ENCODE measurements around the gene EPM2A. TPM values are rescaled to one million over a fixed set of nuclear protein-coding genes. Genes with fewer than 3 reads are reported as not detected.

Gene EPM2A
- polyA plus RNA-seq, 1 donor (not counting 4 experiments of a cell fraction or from before 2014, with no cell fraction given), result 2.4 TPM

DNA sequence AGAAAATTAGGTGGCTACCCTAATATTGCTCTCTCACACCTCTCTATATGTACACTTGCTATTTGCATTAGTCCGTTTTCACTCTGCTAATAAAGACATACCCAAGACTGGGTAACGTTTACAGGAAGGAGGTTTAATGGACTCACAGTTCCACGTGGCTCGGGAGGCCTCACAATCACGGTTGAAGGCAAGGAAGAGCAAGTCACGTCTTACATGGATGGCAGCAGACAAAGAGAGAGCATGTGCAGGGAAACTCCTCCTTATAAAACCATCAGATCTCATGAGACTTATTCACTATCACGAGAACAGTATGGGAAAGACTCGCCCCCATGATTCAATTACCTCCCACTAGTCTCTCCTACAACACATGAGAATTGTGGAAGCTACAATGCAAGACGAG lies 53.4 kb downstream of the EPM2A start:
- no peaks in the 10 kb centered on the region for H3K9me1 ChIP-seq (ENCODE audit: control insufficient read depth, extremely low read depth, insufficient read depth, low read length)
- no peak for FAIRE-seq
- no peak overlapping the region for H3K4me2 ChIP-seq (ENCODE audit: control insufficient read depth, extremely low read depth, insufficient read depth, low read depth, low read length)
- DNase-seq (ENCODE audit: low read depth, low spot score), result no peak
- no peak overlapping the region for H3K4me3 ChIP-seq (ENCODE audit: control insufficient read depth in 2 of 3, extremely low read depth in 1 of 3, insufficient read depth in 2 of 3, low read depth in 1 of 3, low read length in 3 of 3)
- H3K36me3 ChIP-seq (ENCODE audit: control insufficient read depth in 2 of 2, extremely low read depth in 1 of 2, insufficient read depth in 2 of 2, low read length in 2 of 2), result no peaks in the 10 kb centered on the region
- H3K79me2 ChIP-seq (ENCODE audit: control insufficient read depth, insufficient read depth, low read length), result no peaks in the 10 kb centered on the region
- no peaks in the 10 kb centered on the region for H4K20me1 ChIP-seq (ENCODE audit: control insufficient read depth, extremely low read depth, insufficient read depth, low read length)
- TF ChIP-seq, protein P1, sequence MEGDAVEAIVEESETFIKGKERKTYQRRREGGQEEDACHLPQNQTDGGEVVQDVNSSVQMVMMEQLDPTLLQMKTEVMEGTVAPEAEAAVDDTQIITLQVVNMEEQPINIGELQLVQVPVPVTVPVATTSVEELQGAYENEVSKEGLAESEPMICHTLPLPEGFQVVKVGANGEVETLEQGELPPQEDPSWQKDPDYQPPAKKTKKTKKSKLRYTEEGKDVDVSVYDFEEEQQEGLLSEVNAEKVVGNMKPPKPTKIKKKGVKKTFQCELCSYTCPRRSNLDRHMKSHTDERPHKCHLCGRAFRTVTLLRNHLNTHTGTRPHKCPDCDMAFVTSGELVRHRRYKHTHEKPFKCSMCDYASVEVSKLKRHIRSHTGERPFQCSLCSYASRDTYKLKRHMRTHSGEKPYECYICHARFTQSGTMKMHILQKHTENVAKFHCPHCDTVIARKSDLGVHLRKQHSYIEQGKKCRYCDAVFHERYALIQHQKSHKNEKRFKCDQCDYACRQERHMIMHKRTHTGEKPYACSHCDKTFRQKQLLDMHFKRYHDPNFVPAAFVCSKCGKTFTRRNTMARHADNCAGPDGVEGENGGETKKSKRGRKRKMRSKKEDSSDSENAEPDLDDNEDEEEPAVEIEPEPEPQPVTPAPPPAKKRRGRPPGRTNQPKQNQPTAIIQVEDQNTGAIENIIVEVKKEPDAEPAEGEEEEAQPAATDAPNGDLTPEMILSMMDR (optimal IDR thresholded peaks at IDR 0.05 in 1 of 3, IDR thresholded peaks at IDR 0.05 in 1 of 3, conservative IDR thresholded peaks at IDR 0.05 in 1 of 3; ENCODE audit: extremely low read depth in 1 of 3, insufficient read depth in 2 of 3, low read length in 3 of 3), result no peak
- no peak for TF ChIP-seq EZH2 (IDR thresholded peaks at IDR 0.05; ENCODE audit: low read length)
- dilution Hi-C loops (cut with MboI; ENCODE audit: extremely low pct_ligation_motif_present, low sequenced_read_pairs), result no loop called here
- H3K9me3 ChIP-seq (ENCODE audit: control insufficient read depth, low read depth, low read length), result no peaks in the 10 kb centered on the region
- no peak overlapping the region for H2AFZ ChIP-seq (ENCODE audit: control insufficient read depth, low read length)
- no peaks in the 10 kb centered on the region for H3K4me1 ChIP-seq (ENCODE audit: control insufficient read depth, extremely low read depth, insufficient read depth, low read length)
- no peak overlapping the region for H3K27ac ChIP-seq (ENCODE audit: control insufficient read depth, insufficient read depth, low read length)
- H3K27me3 ChIP-seq (ENCODE audit: control insufficient read depth, extremely low read depth, insufficient read depth, low read length), result no peaks in the 10 kb centered on the region
- H3K9ac ChIP-seq (ENCODE audit: control insufficient read depth, extremely low read depth, insufficient read depth, low read length), result no peak overlapping the region

DNA sequence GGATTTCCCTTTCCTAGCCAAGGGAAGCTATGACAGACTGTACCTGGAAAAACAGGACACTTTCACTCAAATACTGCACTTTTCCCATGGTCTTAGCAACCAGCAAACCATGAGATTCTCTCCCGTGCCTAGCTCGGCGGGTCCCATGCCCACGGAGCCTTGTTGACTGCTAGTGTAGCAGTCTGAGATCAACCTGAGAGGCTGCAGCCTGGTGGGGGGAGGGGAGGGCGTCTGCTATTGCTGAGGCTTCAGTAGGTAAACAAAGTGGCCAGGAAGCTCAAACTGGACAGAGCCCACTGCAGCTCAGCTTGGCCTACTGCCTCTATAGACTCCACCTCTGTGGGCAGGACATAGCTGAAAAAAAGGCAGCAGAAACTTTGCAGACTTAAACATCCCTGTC lies 61.8 kb downstream of the EPM2A start:
- Histone ChIP-seq H3K36me3 (ENCODE audit: control insufficient read depth in 2 of 2, extremely low read depth in 1 of 2, insufficient read depth in 2 of 2, low read length in 2 of 2) (no peaks in the 10 kb centered on the region), H3K4me3 (ENCODE audit: control insufficient read depth in 2 of 3, extremely low read depth in 1 of 3, insufficient read depth in 2 of 3, low read depth in 1 of 3, low read length in 3 of 3) (no peak overlapping the region), H4K20me1 (ENCODE audit: control insufficient read depth, extremely low read depth, insufficient read depth, low read length) (no peaks in the 10 kb centered on the region), H3K9me1 (ENCODE audit: control insufficient read depth, extremely low read depth, insufficient read depth, low read length) (no peaks in the 10 kb centered on the region), H3K9ac (ENCODE audit: control insufficient read depth, extremely low read depth, insufficient read depth, low read length) (no peak overlapping the region), H2AFZ (ENCODE audit: control insufficient read depth, low read length) (no peak overlapping the region), H3K27me3 (ENCODE audit: control insufficient read depth, extremely low read depth, insufficient read depth, low read length) (no peaks in the 10 kb centered on the region), H3K27ac (ENCODE audit: control insufficient read depth, insufficient read depth, low read length) (no peak overlapping the region), H3K4me2 (ENCODE audit: control insufficient read depth, extremely low read depth, insufficient read depth, low read depth, low read length) (no peak overlapping the region), H3K9me3 (ENCODE audit: control insufficient read depth, low read depth, low read length) (no peaks in the 10 kb centered on the region), H3K79me2 (ENCODE audit: control insufficient read depth, insufficient read depth, low read length) (no peaks in the 10 kb centered on the region), H3K4me1 (ENCODE audit: control insufficient read depth, extremely low read depth, insufficient read depth, low read length) (peaks cover 16% of the 10 kb centered on the region)
- no peak for DNase-seq (ENCODE audit: low read depth, low spot score)
- no peak for TF ChIP-seq EZH2 (IDR thresholded peaks at IDR 0.05; ENCODE audit: low read length)
- TF ChIP-seq, protein P1 (optimal IDR thresholded peaks at IDR 0.05 in 1 of 3, IDR thresholded peaks at IDR 0.05 in 1 of 3, conservative IDR thresholded peaks at IDR 0.05 in 1 of 3; ENCODE audit: extremely low read depth in 1 of 3, insufficient read depth in 2 of 3, low read length in 3 of 3), result no peak
- dilution Hi-C loops (cut with MboI; ENCODE audit: extremely low pct_ligation_motif_present, low sequenced_read_pairs), result no loop called here
- FAIRE-seq, result no peak

Data from keratinocyte (primary cell).